HS-27A (cell line): ENCODE measurements around the gene SMDT1.
"Not testable (repeated sequence)": the region's sequence is repeated elsewhere in the genome, so short reads cannot be mapped to it uniquely, and the experiment has no call there.

Source experiments
- DNase-seq: peaks from one replicate; pipeline ENCODE4 v3.0.0-alpha.2; 2012; ENCODE audit warnings: low read depth, missing footprints

Gene SMDT1

DNA sequence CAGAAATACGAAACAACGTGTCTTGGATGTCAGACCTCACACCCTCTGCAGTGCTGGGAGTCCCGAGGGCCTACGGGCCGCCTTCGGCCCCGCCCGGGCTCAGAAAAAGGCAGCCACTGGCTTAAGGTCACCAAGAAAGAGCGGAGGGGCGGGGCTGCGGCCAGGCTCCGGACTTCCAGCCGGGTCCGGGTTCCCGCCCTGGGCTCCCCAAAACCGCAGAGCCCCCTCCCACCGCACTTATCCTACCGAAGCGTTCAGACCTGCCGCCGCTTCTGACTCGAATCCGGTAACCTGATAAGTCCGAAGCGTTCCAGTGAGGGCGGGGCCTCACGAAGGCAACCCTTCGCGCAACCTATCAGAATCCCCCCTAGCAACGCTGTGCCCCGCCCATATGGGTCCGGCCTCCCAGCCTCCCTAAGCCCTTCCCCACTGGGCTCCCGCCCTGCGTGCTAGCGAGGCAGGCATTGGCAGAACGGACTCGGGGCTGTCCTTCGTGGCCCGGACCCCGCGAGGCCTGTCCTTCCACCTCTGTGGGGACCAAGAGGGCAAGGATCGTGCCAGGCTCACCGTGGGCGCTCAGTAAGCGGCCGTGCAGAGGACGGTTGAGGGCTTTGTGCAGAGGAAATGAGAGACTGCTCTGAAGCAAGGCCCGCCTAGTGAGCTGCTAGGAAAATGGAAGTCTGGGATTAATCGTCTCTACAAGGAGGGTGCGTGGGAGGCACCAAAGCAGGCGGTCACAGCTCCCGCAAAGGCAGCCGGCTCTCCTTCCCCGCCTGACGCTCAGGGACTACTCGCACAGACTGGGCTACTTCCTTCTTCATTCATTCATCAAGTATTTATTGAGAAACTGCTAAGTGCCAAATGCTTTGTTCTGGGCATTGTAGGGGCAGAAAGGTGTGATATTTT lies 8.7 kb upstream of the SMDT1 start, which contains the start of gene NAGA:
Gene NAGA (minus strand): TSS at position 296 of the 906 bp plus-strand sequence. CDS start 515 bp downstream, outside the sequence.
- peak; percentile 88 for DNase-seq

- DNase-seq: not testable (repeated sequence)
Measured at GRCh38 chr22:42071508-42071907, 8.0 kb upstream of the SMDT1 start.

GRCh38 chr22:42072606-42073330 lies 6.7 kb upstream of the SMDT1 start:
- DNase-seq: no peak

DNA sequence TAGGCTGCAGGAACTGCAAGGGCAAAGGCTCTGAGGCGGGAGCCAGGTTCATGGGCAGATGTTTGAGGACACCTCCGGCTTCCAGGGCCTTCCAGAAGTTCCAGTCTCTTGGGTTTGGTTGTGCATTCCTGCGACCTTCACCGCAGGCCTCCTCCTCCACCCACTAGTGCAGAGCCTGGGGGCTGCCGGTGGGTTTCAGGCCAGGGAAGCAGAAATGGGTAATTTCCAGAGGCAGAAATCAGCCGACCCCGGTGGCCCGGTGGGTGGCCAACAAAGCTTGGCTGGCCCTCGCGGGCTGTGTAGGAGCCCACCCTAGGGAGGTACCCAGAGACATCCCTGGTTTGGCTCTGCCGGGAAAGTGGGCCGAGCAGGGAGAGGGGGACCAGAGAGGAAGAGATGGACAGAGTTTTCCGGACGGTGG lies 5.9 kb upstream of the SMDT1 start:
- no peak for DNase-seq

DNA sequence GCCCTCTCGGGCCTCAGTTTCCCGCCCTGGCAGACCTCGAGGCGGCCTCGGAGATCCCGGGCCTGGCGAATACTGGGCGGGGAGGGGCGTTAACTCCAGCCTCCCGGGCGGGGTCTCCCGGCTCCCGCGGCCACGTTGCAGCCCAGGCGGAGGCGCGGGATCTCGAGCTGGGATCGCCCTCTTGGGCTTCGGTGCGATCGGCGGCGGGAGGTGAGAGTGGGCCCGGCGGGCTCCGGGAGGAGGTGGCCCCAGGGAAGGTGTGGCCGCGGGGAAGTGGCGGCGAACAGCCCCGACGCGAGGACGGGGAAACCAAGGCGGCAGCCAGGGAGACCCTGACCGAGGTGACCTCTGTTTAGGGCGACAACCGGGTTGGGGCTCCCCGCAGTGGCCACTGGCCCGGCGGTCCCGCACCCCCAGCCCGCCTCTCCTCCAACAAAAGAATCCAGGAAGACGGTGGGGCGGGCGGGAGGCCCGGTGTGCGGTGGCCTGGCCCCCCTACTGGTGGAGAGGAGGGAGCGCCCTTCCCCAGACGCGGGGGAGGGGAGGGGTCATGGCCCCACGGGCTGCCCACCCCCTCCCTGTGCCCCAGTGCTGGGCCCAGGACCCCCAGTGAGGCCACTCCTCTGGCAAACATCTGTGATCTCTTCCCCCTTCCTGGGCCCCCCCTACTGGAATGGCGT lies 5.2 kb upstream of the SMDT1 start, which contains the start of gene PHETA2:
Gene PHETA2 (plus strand): TSS at position 117 of the 680 bp plus-strand sequence. CDS start 3,046 bp downstream, outside the sequence.
- no peak for DNase-seq

- no peak for DNase-seq
Measured at GRCh38 chr22:42074846-42075676, 4.4 kb upstream of the SMDT1 start.

GRCh38 chr22:42076764-42077485 lies 2.6 kb upstream of the SMDT1 start:
- no peak for DNase-seq

- no peak for DNase-seq
Measured at GRCh38 chr22:42077486-42078125, 1.9 kb upstream of the SMDT1 start.

GRCh38 chr22:42078469-42079318 lies 806 bp upstream of the SMDT1 start:
- no peak for DNase-seq

GRCh38 chr22:42080287-42080686 lies 787 bp downstream of the SMDT1 start:
- no peak for DNase-seq

GRCh38 chr22:42083119-42083518 lies 3.6 kb downstream of the SMDT1 start:
- DNase-seq: no peak

DNA sequence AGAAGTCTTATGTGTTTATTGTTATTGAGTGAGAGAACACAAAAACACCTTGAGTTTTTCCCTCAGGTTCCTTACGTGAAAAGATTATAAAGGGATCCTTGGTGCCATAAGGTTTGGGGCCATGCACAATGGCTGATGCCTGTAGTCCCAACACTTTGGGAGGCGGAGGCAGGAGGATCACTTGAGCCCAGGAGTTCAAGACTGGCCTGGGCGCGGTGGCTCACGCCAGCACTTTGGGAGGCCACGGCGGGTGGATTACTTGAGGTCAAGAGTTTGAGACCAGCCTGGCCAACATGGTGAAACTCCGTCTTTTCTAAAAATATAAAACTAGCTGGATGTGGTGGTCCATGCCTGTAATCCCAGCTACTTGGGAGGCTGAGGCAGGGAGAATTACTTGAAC lies 5.4 kb downstream of the SMDT1 start:
- DNase-seq: no peak

DNA sequence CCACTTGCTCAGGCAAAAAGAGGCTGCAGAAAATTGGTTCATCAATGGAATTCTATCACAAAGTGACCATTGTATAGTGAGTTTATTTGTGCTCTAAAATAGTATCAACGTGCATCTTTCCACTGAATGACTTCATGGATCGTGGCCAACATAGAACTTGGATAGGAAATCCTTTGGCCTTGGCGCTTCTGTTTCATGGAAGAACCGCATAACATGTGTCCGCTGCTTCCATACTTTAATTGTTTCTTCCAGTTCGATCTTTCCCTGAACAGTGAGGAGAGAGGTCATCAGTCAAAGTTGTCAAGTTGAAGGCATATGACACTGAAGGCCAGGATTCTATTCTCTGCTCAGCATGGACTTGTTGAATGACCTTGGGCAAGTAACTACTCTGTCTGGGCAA lies 6.6 kb downstream of the SMDT1 start:
- DNase-seq: no peak

- peak; percentile 92 for DNase-seq
Measured at GRCh38 chr22:42090596-42091454, 11.3 kb downstream of the SMDT1 start, which contains the start of gene NDUFA6. TSS of gene NDUFA6 (minus strand) at chr22:42090772. CDS start at chr22:42090744, 28 bp downstream.

DNA sequence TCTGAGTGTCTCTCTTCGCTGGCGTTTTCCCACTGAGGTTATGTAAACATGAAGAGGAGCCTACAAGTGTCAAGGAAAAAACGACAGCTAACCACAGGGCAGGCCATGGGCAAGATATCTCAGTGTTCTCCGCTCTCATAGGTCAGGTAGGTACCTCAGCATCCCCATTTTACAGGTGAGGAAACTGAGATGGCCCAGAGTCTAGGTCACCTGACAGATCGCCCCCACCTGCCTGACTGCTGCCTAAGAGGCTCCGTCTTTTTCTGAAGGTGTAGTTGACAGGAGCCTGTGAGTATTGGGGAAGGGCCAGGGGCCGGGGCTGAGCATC lies 11.9 kb downstream of the SMDT1 start:
- DNase-seq: no peak

DNA sequence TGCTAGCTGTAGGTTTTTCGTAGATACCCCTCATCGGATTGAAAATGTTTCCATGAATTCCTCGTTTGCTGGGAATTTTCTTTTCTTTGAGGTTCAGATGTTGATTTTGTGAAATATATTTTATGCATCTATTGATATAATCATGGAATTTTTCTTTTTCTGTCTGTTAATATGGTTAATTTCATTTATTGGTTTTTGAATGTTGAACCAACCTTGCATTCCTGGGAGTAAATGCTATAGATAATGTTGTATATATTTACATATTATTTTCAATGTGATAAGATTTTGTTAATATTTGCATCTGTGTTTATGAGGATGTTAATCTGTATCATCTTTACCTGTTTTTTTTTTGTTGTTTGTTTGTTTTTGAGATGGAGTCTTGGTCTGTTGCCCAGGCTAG lies 21.7 kb downstream of the SMDT1 start:
- no peak for DNase-seq

DNA sequence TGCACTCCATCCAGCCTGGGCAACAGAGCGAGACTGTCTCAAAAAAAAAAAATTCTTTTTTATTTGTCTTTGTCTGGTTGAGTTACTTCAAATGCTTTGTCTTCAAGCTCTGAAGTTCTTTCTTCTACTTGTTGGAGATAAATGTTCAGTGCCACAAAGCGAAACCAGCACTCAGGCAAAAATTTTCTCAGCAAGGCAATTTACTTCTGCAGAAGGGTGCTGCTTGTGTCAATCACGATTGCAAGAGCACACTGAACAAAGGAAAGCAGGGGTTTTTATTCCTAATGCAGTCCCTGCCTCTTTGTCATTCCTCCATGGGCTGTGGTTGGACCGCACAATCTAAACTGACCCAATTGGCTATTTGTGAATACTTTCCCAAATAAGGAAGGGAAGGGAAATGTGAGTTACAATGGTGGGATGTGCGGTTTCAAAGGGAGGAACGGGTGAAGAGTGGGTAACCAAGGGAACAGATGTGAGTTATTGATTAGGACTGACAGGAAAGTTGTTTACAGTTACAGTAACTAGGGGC lies 24.9 kb downstream of the SMDT1 start:
- DNase-seq: not testable (repeated sequence)

DNA sequence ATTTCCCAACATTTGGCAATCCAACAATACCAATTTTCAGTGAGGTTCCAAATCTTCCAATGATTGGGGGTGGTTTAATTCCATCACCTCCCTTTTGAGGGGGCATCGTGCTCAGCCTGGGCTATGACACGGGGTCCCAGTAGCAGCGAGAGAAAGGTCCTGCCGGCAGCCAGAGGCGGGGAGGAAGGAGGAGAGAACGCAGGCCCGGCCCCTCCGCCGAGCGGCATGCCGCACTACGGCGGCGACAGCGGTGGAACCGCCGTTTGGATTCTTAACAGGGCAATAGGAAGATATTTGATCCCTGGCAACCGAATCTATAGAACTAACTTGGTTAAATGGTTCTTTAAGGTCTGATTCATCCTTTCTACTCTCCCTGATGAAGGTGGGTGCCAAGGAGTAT lies 29.3 kb downstream of the SMDT1 start:
- no peak for DNase-seq
